ENCODE results near the gene MBD3L4. TPM values are rescaled to one million over a fixed set of nuclear protein-coding genes. Genes with fewer than 3 reads are reported as not detected.

MBD3L4 gene
- total RNA-seq, 1 experiment from 2014 or later, result not detected

DNA sequence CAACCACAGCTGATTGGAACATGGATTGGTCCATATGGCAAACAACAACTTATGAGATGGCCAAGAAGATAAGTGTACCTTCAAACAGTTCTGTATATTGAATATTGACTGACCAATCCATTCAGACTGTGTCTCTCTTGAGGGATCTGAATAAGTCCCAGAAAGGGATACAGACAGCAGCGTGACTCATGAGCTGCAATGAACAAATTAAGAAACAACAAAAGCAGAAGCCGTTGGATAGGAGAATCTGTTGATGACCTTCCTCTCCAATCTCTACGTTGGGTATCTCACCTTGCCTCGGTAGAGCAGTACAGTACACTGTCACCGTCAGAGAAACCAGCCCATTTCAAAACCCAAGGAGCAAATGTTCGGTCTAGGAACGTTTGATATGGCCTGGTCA is 40.0 kb downstream of the MBD3L4 start:
- BruUV-seq (replicated peaks), result no TSS peak
- RAD21 ChIA-PET (ENCODE audit: low non-redundant PET in 1 of 2, low total read pairs in 2 of 2, uncharacterized antibody in 2 of 2, unreplicated experiment in 2 of 2), result no interaction called here

More for the DNA sequence above, 40.0 kb downstream of the MBD3L4 start:
- intact Hi-C loops (cut with micrococcal nuclease), result no loop called here
- ATAC-seq (no peak), DNase-seq (ENCODE audit: low read depth, low spot score) (no peak)
- H3K9ac ChIP-seq (ENCODE audit: low read length), result no peak overlapping the region
- CTCF ChIA-PET, result no interaction called here
- H3K4me3 ChIP-seq (replicated peaks in 1 of 2; ENCODE audit: low read depth in 1 of 2, low read length in 2 of 2), result no peak overlapping the region
- no peaks in the 10 kb centered on the region for H3K9me2 ChIP-seq (ENCODE audit: insufficient read depth)
- POLR2A ChIA-PET, result no interaction called here
- H3K9me3 ChIP-seq (ENCODE audit: control insufficient read depth in 1 of 2, insufficient read depth in 1 of 2, low read depth in 1 of 2, low read length in 2 of 2), result peaks cover 0 to 7% of the 10 kb centered on the region in 2 experiments; a peak in 1 of 4 replicates
- no peaks in the 10 kb centered on the region for H3K27me3 ChIP-seq (ENCODE audit: insufficient read depth, low read length)
- TF ChIP-seq ELF1 (IDR thresholded peaks at IDR 0.05; ENCODE audit: borderline replicate concordance, low read depth), result no peak
- no peak for TF ChIP-seq CBX3 (IDR thresholded peaks at IDR 0.05; ENCODE audit: low read depth)
- TF ChIP-seq POLR2A (IDR thresholded peaks at IDR 0.05; ENCODE audit: borderline replicate concordance, extremely low read depth, insufficient read depth, insufficient read length), result no peak
- no peak for TF ChIP-seq SIN3A (IDR thresholded peaks at IDR 0.05; ENCODE audit: low read depth)
- no peak for TF ChIP-seq SP1 (IDR thresholded peaks at IDR 0.05; ENCODE audit: low read depth)
- TF ChIP-seq, protein P1, sequence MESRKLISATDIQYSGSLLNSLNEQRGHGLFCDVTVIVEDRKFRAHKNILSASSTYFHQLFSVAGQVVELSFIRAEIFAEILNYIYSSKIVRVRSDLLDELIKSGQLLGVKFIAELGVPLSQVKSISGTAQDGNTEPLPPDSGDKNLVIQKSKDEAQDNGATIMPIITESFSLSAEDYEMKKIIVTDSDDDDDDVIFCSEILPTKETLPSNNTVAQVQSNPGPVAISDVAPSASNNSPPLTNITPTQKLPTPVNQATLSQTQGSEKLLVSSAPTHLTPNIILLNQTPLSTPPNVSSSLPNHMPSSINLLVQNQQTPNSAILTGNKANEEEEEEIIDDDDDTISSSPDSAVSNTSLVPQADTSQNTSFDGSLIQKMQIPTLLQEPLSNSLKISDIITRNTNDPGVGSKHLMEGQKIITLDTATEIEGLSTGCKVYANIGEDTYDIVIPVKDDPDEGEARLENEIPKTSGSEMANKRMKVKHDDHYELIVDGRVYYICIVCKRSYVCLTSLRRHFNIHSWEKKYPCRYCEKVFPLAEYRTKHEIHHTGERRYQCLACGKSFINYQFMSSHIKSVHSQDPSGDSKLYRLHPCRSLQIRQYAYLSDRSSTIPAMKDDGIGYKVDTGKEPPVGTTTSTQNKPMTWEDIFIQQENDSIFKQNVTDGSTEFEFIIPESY (IDR thresholded peaks at IDR 0.05; ENCODE audit: extremely low read depth, insufficient replicate concordance, low read length), result no peak
- TF ChIP-seq, protein P2, sequence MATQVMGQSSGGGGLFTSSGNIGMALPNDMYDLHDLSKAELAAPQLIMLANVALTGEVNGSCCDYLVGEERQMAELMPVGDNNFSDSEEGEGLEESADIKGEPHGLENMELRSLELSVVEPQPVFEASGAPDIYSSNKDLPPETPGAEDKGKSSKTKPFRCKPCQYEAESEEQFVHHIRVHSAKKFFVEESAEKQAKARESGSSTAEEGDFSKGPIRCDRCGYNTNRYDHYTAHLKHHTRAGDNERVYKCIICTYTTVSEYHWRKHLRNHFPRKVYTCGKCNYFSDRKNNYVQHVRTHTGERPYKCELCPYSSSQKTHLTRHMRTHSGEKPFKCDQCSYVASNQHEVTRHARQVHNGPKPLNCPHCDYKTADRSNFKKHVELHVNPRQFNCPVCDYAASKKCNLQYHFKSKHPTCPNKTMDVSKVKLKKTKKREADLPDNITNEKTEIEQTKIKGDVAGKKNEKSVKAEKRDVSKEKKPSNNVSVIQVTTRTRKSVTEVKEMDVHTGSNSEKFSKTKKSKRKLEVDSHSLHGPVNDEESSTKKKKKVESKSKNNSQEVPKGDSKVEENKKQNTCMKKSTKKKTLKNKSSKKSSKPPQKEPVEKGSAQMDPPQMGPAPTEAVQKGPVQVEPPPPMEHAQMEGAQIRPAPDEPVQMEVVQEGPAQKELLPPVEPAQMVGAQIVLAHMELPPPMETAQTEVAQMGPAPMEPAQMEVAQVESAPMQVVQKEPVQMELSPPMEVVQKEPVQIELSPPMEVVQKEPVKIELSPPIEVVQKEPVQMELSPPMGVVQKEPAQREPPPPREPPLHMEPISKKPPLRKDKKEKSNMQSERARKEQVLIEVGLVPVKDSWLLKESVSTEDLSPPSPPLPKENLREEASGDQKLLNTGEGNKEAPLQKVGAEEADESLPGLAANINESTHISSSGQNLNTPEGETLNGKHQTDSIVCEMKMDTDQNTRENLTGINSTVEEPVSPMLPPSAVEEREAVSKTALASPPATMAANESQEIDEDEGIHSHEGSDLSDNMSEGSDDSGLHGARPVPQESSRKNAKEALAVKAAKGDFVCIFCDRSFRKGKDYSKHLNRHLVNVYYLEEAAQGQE (IDR thresholded peaks at IDR 0.05; ENCODE audit: low read depth), result no peak
- TF ChIP-seq EZH2 (IDR thresholded peaks at IDR 0.05), result no peak
- no peaks in the 10 kb centered on the region for H4K20me1 ChIP-seq (ENCODE audit: insufficient read depth)
- no peaks in the 10 kb centered on the region for H3K4me1 ChIP-seq (ENCODE audit: control insufficient read depth in 1 of 2, insufficient read depth in 2 of 2, low read length in 2 of 2)
- no peaks in the 10 kb centered on the region for H3K36me3 ChIP-seq (ENCODE audit: control insufficient read depth in 1 of 2, insufficient read depth in 2 of 2, low read length in 2 of 2)
- H3K27ac ChIP-seq (ENCODE audit: low read depth, low read length), result no peak overlapping the region
- no peak overlapping the region for H2AFZ ChIP-seq (ENCODE audit: low read depth, low read length, poor library complexity, severe bottlenecking)
- no peaks in the 10 kb centered on the region for H3K79me2 ChIP-seq (ENCODE audit: insufficient read depth, low read length)
- H3K4me2 ChIP-seq (ENCODE audit: low read length), result no peak overlapping the region
